NCI-H1930 (cell line): ENCODE results near the gene DDR1.
A peak's percentile ranks its signal among the peaks of the same experiment; 100 is the strongest.
"Not testable (repeated sequence)": the region's sequence is repeated elsewhere in the genome, so short reads cannot be mapped to it uniquely, and the experiment has no call there.

Source experiments
- DNase-seq, 2 experiments: peaks; one replicate each; lab custom pipeline; 2025; lab: John Stamatoyannopoulos, UW

DDR1 gene

GRCh38 chr6:30854285-30855040 lies 29.9 kb upstream of the DDR1 start:
- no peak for DNase-seq

- no peak for DNase-seq
Measured at GRCh38 chr6:30855429-30856075, 28.8 kb upstream of the DDR1 start.

- no peak for DNase-seq
Measured at GRCh38 chr6:30857112-30857511, 27.2 kb upstream of the DDR1 start.

- no peak for DNase-seq
Measured at GRCh38 chr6:30857549-30857948, 26.8 kb upstream of the DDR1 start.

- DNase-seq: not testable (repeated sequence)
Measured at GRCh38 chr6:30859726-30860125, 24.6 kb upstream of the DDR1 start.

GRCh38 chr6:30861257-30862048 lies 22.9 kb upstream of the DDR1 start:
- DNase-seq: no peak

- DNase-seq: no peak
Measured at GRCh38 chr6:30862156-30862875, 22.0 kb upstream of the DDR1 start.

- DNase-seq: no peak
Measured at GRCh38 chr6:30864325-30864724, 20.0 kb upstream of the DDR1 start.

GRCh38 chr6:30869241-30869749 lies 15.0 kb upstream of the DDR1 start:
- DNase-seq: not testable (repeated sequence)

GRCh38 chr6:30870546-30870945 lies 13.8 kb upstream of the DDR1 start:
- no peak for DNase-seq

- DNase-seq: no peak
Measured at GRCh38 chr6:30871592-30872183, 12.6 kb upstream of the DDR1 start.

GRCh38 chr6:30873137-30873640 lies 11.1 kb upstream of the DDR1 start:
- DNase-seq: no peak

- DNase-seq: not testable (repeated sequence)
Measured at GRCh38 chr6:30873795-30874194, 10.5 kb upstream of the DDR1 start.

GRCh38 chr6:30875244-30876038 lies 8.9 kb upstream of the DDR1 start:
- DNase-seq: peak; percentile 43 to 51

GRCh38 chr6:30876039-30876730 lies 8.1 kb upstream of the DDR1 start:
- DNase-seq: no peak

- DNase-seq: peak; percentile 67 to 74
Measured at GRCh38 chr6:30877419-30878262, 6.7 kb upstream of the DDR1 start.

- DNase-seq: no peak
Measured at GRCh38 chr6:30879684-30880427, 4.5 kb upstream of the DDR1 start.

- peak in 1 of 2 experiments; percentile 53 for DNase-seq
Measured at GRCh38 chr6:30880698-30881252, 3.5 kb upstream of the DDR1 start.
